IMR-90 (cell line): Measurements from ENCODE around the gene GAPT. TPM values are rescaled to one million over a fixed set of nuclear protein-coding genes. Genes with fewer than 3 reads are reported as not detected.
A peak's percentile ranks its signal among the peaks of the same experiment; 100 is the strongest.

Experiments used
- ATAC-seq: fragments of 200-7000 bp; cut with Tn5 transposase; 2 replicates; pipeline ENCODE4 v1.9.1; 2020; ENCODE audit warnings: low read depth, mild to moderate bottlenecking, moderate library complexity
- BruUV-seq: library from RNA; stranded (reverse); fragments of 400-500 nt; replicated peaks from 2 replicates; lab custom pipeline; 2021; lab: Mats Ljungman, UMichigan
- CTCF ChIA-PET: fragments of 300-600 bp; formaldehyde crosslinking; extraction: SDS; loops from one replicate; lab custom pipeline; 2021; ENCODE audit warnings: antibody characterized with exemption; lab: Yijun Ruan, JAX
- POLR2A ChIA-PET: fragments of 300-600 bp; sonication (Branson Sonifier 250); formaldehyde crosslinking; loops from one replicate; lab custom pipeline; 2022; ENCODE audit warnings: antibody characterized with exemption; ENCODE audit not compliant: unreplicated experiment; lab: Charles Lee
- DNase-seq: peaks from one replicate; pipeline ENCODE4 v3.0.0; 2013
- H2AFZ ChIP-seq: replicated peaks from 2 replicates; pipeline ENCODE3; 2013; ENCODE audit warnings: low read length, mild to moderate bottlenecking; ENCODE audit not compliant: poor library complexity
- H2AK5ac ChIP-seq: 2 replicates; pipeline ENCODE4 v1.6.1; 2013; ENCODE audit warnings: low read depth, low read length, inconsistent platforms
- H2AK9ac ChIP-seq: replicated peaks from 2 replicates; pipeline ENCODE3; 2013; ENCODE audit warnings: mild to moderate bottlenecking, low read depth, low read length, moderate library complexity; ENCODE audit not compliant: poor library complexity
- H2BK120ac ChIP-seq: 2 replicates; pipeline ENCODE4 v1.6.1; 2013; ENCODE audit warnings: low read depth, low read length, inconsistent platforms
- H2BK15ac ChIP-seq: 3 replicates; pipeline ENCODE4 v1.6.1; 2013; ENCODE audit warnings: low read depth, low read length, inconsistent platforms
- H2BK20ac ChIP-seq: 2 replicates; pipeline ENCODE4 v1.6.1; 2013; ENCODE audit warnings: low read depth, mild to moderate bottlenecking, inconsistent platforms, low read length, moderate library complexity
- H2BK5ac ChIP-seq: 2 replicates; pipeline ENCODE4 v1.6.1; 2013; ENCODE audit warnings: mild to moderate bottlenecking, low read depth, low read length, inconsistent platforms; ENCODE audit not compliant: poor library complexity, severe bottlenecking
- H3K14ac ChIP-seq: replicated peaks from 2 replicates; pipeline ENCODE4 v1.6.1; 2013; ENCODE audit warnings: low read depth, low read length, inconsistent platforms
- H3K18ac ChIP-seq: 2 replicates; pipeline ENCODE4 v1.6.1; 2013; ENCODE audit warnings: low read depth, low read length, control low read depth
- H3K23ac ChIP-seq: 2 replicates; pipeline ENCODE4 v1.6.1; 2013; ENCODE audit warnings: low read depth, low read length, inconsistent platforms
- H3K27ac ChIP-seq: 2 replicates; pipeline ENCODE4 v1.5.1; 2013; ENCODE audit warnings: mild to moderate bottlenecking, control low read depth, low read length; ENCODE audit not compliant: insufficient read depth
- H3K27me3 ChIP-seq: 2 replicates; pipeline ENCODE4 v1.6.1; 2013; ENCODE audit warnings: low read length; ENCODE audit not compliant: control insufficient read depth, insufficient read depth
- H3K36me3 ChIP-seq: 2 replicates; pipeline ENCODE4 v1.6.1; 2013; ENCODE audit warnings: low read length, mixed read lengths; ENCODE audit not compliant: control insufficient read depth, insufficient read depth
- H3K4ac ChIP-seq: 2 replicates; pipeline ENCODE4 v1.6.1; 2013; ENCODE audit warnings: low read depth, low read length, inconsistent platforms
- H3K4me1 ChIP-seq: 2 replicates; pipeline ENCODE4 v1.6.1; 2013; ENCODE audit warnings: low read length, mixed read lengths; ENCODE audit not compliant: control insufficient read depth, insufficient read depth
- H3K4me2 ChIP-seq: 2 replicates; pipeline ENCODE4 v1.6.1; 2013; ENCODE audit warnings: low read depth, mild to moderate bottlenecking, control low read depth, low read length, moderate library complexity
- H3K4me3 ChIP-seq: 2 replicates; pipeline ENCODE4 v1.5.1; 2013; ENCODE audit warnings: low read depth, mild to moderate bottlenecking, control low read depth, low read length, moderate library complexity; ENCODE audit not compliant: insufficient read depth
- H3K56ac ChIP-seq: 2 replicates; pipeline ENCODE4 v1.6.1; 2013; ENCODE audit warnings: low read length, inconsistent platforms; ENCODE audit not compliant: insufficient read depth; ENCODE audit errors: extremely low read depth
- H3K79me1 ChIP-seq, 2 experiments: 2 replicates each; pipeline ENCODE4 v1.6.1; 2013; ENCODE audit warnings: low read length in 2 of 2, inconsistent platforms in 1 of 2, low read depth in 1 of 2
- H3K9ac ChIP-seq: 2 replicates; pipeline ENCODE4 v1.6.1; 2013; ENCODE audit warnings: low read depth, low read length, control low read depth
- H3K9me1 ChIP-seq: 2 replicates; pipeline ENCODE4 v1.6.1; 2013; ENCODE audit warnings: low read length, inconsistent platforms; ENCODE audit not compliant: insufficient read depth
- H3K9me3 ChIP-seq: 2 replicates; pipeline ENCODE4 v1.6.1; 2013; ENCODE audit warnings: low read length; ENCODE audit not compliant: control insufficient read depth, insufficient read depth
- H4K20me1 ChIP-seq: 2 replicates; pipeline ENCODE4 v1.6.1; 2013; ENCODE audit warnings: low read length, inconsistent platforms; ENCODE audit not compliant: insufficient read depth
- H4K5ac ChIP-seq: 2 replicates; pipeline ENCODE4 v1.6.1; 2013; ENCODE audit warnings: mild to moderate bottlenecking, low read depth, low read length, control low read depth
- H4K8ac ChIP-seq, 2 experiments: 2 replicates each; pipeline ENCODE4 v1.6.1; 2013; ENCODE audit warnings: low read depth in 2 of 2, low read length in 2 of 2, control low read depth in 1 of 2, inconsistent platforms in 1 of 2
- H4K91ac ChIP-seq: 2 replicates; pipeline ENCODE4 v1.6.1; 2013; ENCODE audit warnings: low read depth, low read length, inconsistent platforms; ENCODE audit not compliant: insufficient read depth
- BHLHE40 ChIP-seq: fragments of 150-350 bp; IDR thresholded peaks from 2 replicates; pipeline ENCODE4 v1.6.1; 2016; ENCODE audit warnings: mild to moderate bottlenecking, low read depth, low read length
- MAFK ChIP-seq: IDR thresholded peaks from 2 replicates; pipeline ENCODE4 v1.6.1; 2012; ENCODE audit warnings: low read depth, low read length, improper control_type of control experiment
- MAZ ChIP-seq: IDR thresholded peaks from 2 replicates; pipeline ENCODE4 v1.6.1; 2012; ENCODE audit warnings: low read depth, mild to moderate bottlenecking, low read length, improper control_type of control experiment, moderate library complexity, borderline replicate concordance
- MXI1 ChIP-seq: IDR thresholded peaks from 2 replicates; pipeline ENCODE4 v1.6.1; 2012; ENCODE audit warnings: low read depth, mild to moderate bottlenecking, low read length, moderate library complexity, borderline replicate concordance
- RCOR1 ChIP-seq: IDR thresholded peaks from 2 replicates; pipeline ENCODE4 v1.6.1; 2012; ENCODE audit warnings: mild to moderate bottlenecking, low read length, improper control_type of control experiment; ENCODE audit not compliant: insufficient replicate concordance
- RFX5 ChIP-seq: IDR thresholded peaks from 2 replicates; pipeline ENCODE4 v1.8.0; 2012; ENCODE audit warnings: low read depth, mild to moderate bottlenecking, low read length, moderate library complexity
- WGBS, 2 experiments: methylation state at CpG; one replicate each; pipeline versions ENCODE4 v1.1.5 to v1.1.7; 2013; ENCODE audit warnings: missing lambda C conversion rate in 2 of 2; ENCODE audit not compliant: insufficient read length in 1 of 2; ENCODE audit errors: extremely low coverage in 2 of 2; 5-methylcytosine and 5-hydroxymethylcytosine counted together
- dilution Hi-C: fragments of 300-500 bp; cut with HindIII; formaldehyde crosslinking; loops from one replicate; pipeline ENCODE4 v1.14.3; 2018; ENCODE audit warnings: low sequenced_read_pairs; ENCODE audit not compliant: unreplicated experiment
- in situ Hi-C: fragments of 300-500 bp; cut with MboI; formaldehyde crosslinking; loops from 3 replicates; pipeline ENCODE4 v1.14.3; 2019; ENCODE audit warnings: low sequenced_read_pairs, inconsistent platforms, mixed read lengths
- intact Hi-C: fragments of 100-400 bp; cut with micrococcal nuclease; formaldehyde crosslinking; loops from 2 replicates; pipeline ENCODE4 v1.10.0; 2022
- polyA plus RNA-seq, 3 experiments: library from polyadenylated mRNA; depleted of rRNA; stranded (reverse); fragments of >200 nt; gene quantifications; 2 replicates each; pipeline ENCODE4 v1.2.3, GENCODE V29; 2012; ENCODE audit warnings: low replicate concordance in 1 of 3
- total RNA-seq: library from RNA; depleted of rRNA; stranded (reverse); fragments of >200 nt; gene quantifications from 2 replicates; pipeline ENCODE4 v1.2.3, GENCODE V29; 2012

GAPT gene
- total and polyA plus RNA-seq, 2 of the 4 experiments (the other 2 are of a cell fraction) = not detected

DNA sequence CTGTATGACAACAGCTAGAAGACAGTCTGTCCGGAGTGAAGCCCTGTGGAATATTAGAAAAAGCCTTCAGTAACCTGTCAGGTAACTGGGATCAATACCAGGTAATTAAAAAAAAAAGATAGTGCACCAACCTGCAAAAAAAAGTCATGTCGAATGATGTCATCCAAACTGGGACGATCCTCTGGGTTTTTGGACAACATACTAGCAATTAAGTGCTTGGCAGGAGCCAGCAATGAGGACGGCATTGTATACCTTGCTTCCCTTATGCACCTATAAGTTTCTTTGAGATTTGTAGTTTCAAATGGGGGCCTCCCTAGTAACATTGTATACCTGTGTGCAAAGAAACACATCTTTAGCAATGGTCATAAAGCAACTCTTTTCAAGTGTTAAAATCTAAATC lies 34.2 kb upstream of the GAPT start:
- no peak overlapping the region for H2AFZ ChIP-seq
- no peak for DNase-seq
- in situ Hi-C loops (loop anchor here (5.0 to 25.0 kb wide), 3 partner anchors 675 to 1545 kb away; partner anchors contain the start of gene SETD9), intact Hi-C loops (loop anchor here (5.0 kb wide), 4 partner anchors 135 to 395 kb away; no protein-coding TSS in a partner anchor), dilution Hi-C loops (no loop called here)
- peaks cover 54% of the 10 kb centered on the region for H3K36me3 ChIP-seq
- peak overlapping the region; percentile 40; the same call in 1 of the 2 replicates for H3K23ac ChIP-seq
- ATAC-seq = no peak
- no peak overlapping the region for H2BK15ac ChIP-seq
- no peak overlapping the region for H4K8ac ChIP-seq
- 63% methylated on average over 2 of the region's 4 CpGs; no CpG with 5 or more reads in 1 of the 2 experiments for WGBS, 2 experiments
- ChIA-PET CTCF (interaction anchor here (1.4 kb wide), 1 partner anchor 569 kb away, joined by 4 read pairs; no protein-coding TSS in a partner anchor), POLR2A (no interaction called here)
- no peak overlapping the region for H2BK20ac ChIP-seq
- H2AK9ac ChIP-seq = no peak overlapping the region
- H3K4me3 ChIP-seq = peak overlapping the region; percentile 85
- peaks cover 25 to 44% of the 10 kb centered on the region in 2 experiments for H3K79me1 ChIP-seq
- H3K9ac ChIP-seq = peak overlapping the region; percentile 87
- H3K14ac ChIP-seq = 0 out of 2 replicates have a peak overlapping the region, but pooled peaks have one; percentile 13
- peaks cover 5% of the 10 kb centered on the region; the same call in 1 of the 2 replicates for H3K9me1 ChIP-seq
- no TSS peak for BruUV-seq
- H2BK5ac ChIP-seq = no peak overlapping the region
- H3K4me1 ChIP-seq = peaks cover 2% of the 10 kb centered on the region
- H4K91ac ChIP-seq = no peak overlapping the region
- H2AK5ac ChIP-seq = no peak overlapping the region
- no peaks in the 10 kb centered on the region for H3K9me3 ChIP-seq
- no peaks in the 10 kb centered on the region for H3K27me3 ChIP-seq
- TF ChIP-seq MAZ (no peak), MAFK (no peak), RCOR1 (no peak), RFX5 (no peak), BHLHE40 (no peak), MXI1 (no peak)
- H4K20me1 ChIP-seq = peaks cover 63% of the 10 kb centered on the region
- peak overlapping the region; percentile 97 for H3K4me2 ChIP-seq
- peak overlapping the region; percentile 34; the same call in 1 of the 2 replicates for H3K27ac ChIP-seq
- no peak overlapping the region for H3K4ac ChIP-seq
- H2BK120ac ChIP-seq = no peak overlapping the region
- no peak overlapping the region for H4K5ac ChIP-seq
- no peak overlapping the region for H3K18ac ChIP-seq
- peak overlapping the region; percentile 5; the same call in 1 of the 2 replicates for H3K56ac ChIP-seq
